Measurements from ENCODE around the gene TMEM140. TPM values are rescaled to one million over a fixed set of nuclear protein-coding genes. Genes with fewer than 3 reads are reported as not detected.
A peak's percentile ranks its signal among the peaks of the same experiment; 100 is the strongest.
"Not testable (repeated sequence)": the region's sequence is repeated elsewhere in the genome, so short reads cannot be mapped to it uniquely, and the experiment has no call there.

TMEM140 gene
- total RNA-seq, 1 donor from 2014 or later: 23.3 TPM

- Histone ChIP-seq H3K4me3 (no peak overlapping the region), H3K9me3 (replicated peaks) (no peaks in the 10 kb centered on the region), H3K4me1 (peaks cover 28% of the 10 kb centered on the region), H3K36me3 (peaks cover 34% of the 10 kb centered on the region), H3K27me3 (ENCODE audit: low read depth) (no peaks in the 10 kb centered on the region), H3K27ac (replicated peaks) (no peak overlapping the region)
- no peak for DNase-seq
- intact Hi-C loops (cut with micrococcal nuclease): no loop called here
- TF ChIP-seq, protein P1, sequence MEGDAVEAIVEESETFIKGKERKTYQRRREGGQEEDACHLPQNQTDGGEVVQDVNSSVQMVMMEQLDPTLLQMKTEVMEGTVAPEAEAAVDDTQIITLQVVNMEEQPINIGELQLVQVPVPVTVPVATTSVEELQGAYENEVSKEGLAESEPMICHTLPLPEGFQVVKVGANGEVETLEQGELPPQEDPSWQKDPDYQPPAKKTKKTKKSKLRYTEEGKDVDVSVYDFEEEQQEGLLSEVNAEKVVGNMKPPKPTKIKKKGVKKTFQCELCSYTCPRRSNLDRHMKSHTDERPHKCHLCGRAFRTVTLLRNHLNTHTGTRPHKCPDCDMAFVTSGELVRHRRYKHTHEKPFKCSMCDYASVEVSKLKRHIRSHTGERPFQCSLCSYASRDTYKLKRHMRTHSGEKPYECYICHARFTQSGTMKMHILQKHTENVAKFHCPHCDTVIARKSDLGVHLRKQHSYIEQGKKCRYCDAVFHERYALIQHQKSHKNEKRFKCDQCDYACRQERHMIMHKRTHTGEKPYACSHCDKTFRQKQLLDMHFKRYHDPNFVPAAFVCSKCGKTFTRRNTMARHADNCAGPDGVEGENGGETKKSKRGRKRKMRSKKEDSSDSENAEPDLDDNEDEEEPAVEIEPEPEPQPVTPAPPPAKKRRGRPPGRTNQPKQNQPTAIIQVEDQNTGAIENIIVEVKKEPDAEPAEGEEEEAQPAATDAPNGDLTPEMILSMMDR (IDR thresholded peaks at IDR 0.05; ENCODE audit: borderline replicate concordance): no peak
These were observed 60.4 kb downstream of the TMEM140 start for GRCh38 chr7:135208102-135208793.

DNA sequence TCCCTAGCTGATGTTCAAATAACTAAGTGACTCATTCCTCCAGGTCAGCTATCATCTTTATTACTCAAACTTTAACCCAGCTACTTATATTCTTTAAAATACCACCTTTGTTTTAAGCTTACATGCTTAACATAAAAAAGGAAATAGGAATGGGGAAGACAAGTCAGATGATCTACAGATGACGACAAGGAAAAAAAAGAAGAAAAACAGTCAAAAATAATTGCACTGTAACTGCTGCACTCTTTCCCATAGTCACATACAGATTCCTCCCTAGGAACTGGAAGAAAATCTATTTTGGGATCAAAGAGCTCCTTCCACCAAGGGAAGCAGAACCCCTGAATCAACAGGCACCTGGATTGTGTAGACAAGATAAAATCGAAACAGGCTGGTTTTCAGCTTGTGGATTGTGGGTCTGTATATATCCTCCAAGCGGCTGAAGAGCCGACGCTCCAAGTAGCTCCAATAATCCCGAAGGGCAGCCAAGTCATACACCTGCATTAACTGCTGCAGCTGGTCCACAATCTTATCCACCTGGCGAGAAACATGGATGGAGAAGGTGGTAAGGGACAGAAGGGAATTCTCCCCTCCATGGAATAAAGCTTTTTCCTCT lies 61.5 kb downstream of the TMEM140 start:
- no peaks in the 10 kb centered on the region for H3K27me3 ChIP-seq (ENCODE audit: low read depth)
- H3K4me3 ChIP-seq: peak overlapping the region; percentile 87
- TF ChIP-seq, protein P1 (IDR thresholded peaks at IDR 0.05; ENCODE audit: borderline replicate concordance): no peak
- peaks cover 28% of the 10 kb centered on the region for H3K4me1 ChIP-seq
- no peak for DNase-seq
- H3K36me3 ChIP-seq: peaks cover 23% of the 10 kb centered on the region
- no peak overlapping the region for H3K27ac ChIP-seq (replicated peaks)
- H3K9me3 ChIP-seq (replicated peaks): no peaks in the 10 kb centered on the region
- intact Hi-C loops (cut with micrococcal nuclease): no loop called here

GRCh38 chr7:135210888-135211178 lies 63.0 kb downstream of the TMEM140 start:
- DNase-seq: no peak
- TF ChIP-seq, protein P1 (IDR thresholded peaks at IDR 0.05; ENCODE audit: borderline replicate concordance): no peak
- no peaks in the 10 kb centered on the region for H3K27me3 ChIP-seq (ENCODE audit: low read depth)
- peaks cover 8% of the 10 kb centered on the region for H3K36me3 ChIP-seq
- no peaks in the 10 kb centered on the region for H3K9me3 ChIP-seq (replicated peaks)
- intact Hi-C loops (cut with micrococcal nuclease): no loop called here
- peak overlapping the region; percentile 87 for H3K4me3 ChIP-seq
- peaks cover 28% of the 10 kb centered on the region for H3K4me1 ChIP-seq
- peak overlapping the region; percentile 89 for H3K27ac ChIP-seq (replicated peaks)

GRCh38 chr7:135211179-135211945 lies 63.5 kb downstream of the TMEM140 start, which contains the start of gene WDR91:
TSS of gene WDR91 (minus strand) at chr7:135211526. CDS start at chr7:135211502, 24 bp downstream.
- H3K9me3 ChIP-seq (replicated peaks): no peaks in the 10 kb centered on the region
- H3K4me1 ChIP-seq: peaks cover 28% of the 10 kb centered on the region
- H3K27me3 ChIP-seq (ENCODE audit: low read depth): no peaks in the 10 kb centered on the region
- intact Hi-C loops (cut with micrococcal nuclease): no loop called here
- peak within 1 kb of the TSS; percentile 87 for H3K4me3 ChIP-seq
- peak; percentile 96 for DNase-seq
- peaks cover 5% of the 10 kb centered on the region for H3K36me3 ChIP-seq
- TF ChIP-seq, protein P1 (IDR thresholded peaks at IDR 0.05; ENCODE audit: borderline replicate concordance): no peak
- peak within 1 kb of the TSS; percentile 89 for H3K27ac ChIP-seq (replicated peaks)

DNA sequence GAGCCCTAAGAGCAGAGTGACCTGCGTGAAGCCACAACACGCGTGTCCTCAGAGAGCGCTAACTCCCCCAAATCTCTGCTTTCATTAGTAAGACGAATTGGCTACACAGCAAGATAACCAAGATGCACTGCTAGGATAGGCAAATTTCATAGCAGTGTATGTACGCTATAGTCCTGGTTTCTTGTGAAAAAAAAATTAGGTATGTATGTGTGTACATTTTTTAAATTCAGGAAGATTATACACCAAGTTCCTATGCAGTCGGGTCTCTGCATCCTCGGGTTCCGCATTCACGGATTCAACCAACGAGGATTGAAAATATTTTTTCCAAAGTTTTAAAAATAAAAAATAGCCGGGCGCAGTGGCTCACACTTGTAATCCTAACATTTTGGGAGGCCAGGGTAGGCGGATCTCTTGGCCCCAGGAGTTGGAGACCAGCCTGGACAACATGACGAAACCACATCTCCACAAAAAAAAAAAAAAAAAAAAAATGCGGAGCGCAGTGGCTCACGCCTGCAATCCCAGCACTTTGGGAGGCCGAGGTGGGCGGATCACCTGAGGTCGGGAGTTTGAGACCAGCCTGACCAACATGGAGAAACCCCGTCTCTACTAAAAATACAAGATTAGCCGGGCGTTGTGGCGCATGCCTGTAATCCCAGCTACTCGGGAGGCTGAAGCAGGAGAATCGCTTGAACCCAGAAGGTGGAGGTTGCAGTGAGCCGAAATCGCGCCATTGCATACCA lies 64.2 kb downstream of the TMEM140 start:
- peak; percentile 40 for DNase-seq
- H3K27me3 ChIP-seq (ENCODE audit: low read depth); H3K36me3 ChIP-seq; H3K9me3 ChIP-seq (replicated peaks); intact Hi-C loops (cut with micrococcal nuclease): not testable (repeated sequence)
- Histone ChIP-seq H3K4me1 (peaks cover 28% of the 10 kb centered on the region), H3K27ac (replicated peaks) (peak overlapping the region; percentile 89), H3K4me3 (peak overlapping the region; percentile 87)
